Adipocyte (in vitro differentiated cells): Measurements from ENCODE around the gene DNAJC17.

ENCODE experiments used
- DNase-seq: peaks from one replicate; pipeline ENCODE4 v3.0.0-alpha.2; 2015; ENCODE audit warnings: low read depth
- H3K27me3 ChIP-seq: replicated peaks from 2 replicates; pipeline ENCODE4 v1.7.0; 2013; ENCODE audit warnings: mild to moderate bottlenecking, low read length, moderate library complexity; ENCODE audit not compliant: control insufficient read depth, insufficient read depth
- H3K36me3 ChIP-seq: 2 replicates; pipeline ENCODE4 v1.7.0; 2013; ENCODE audit warnings: low read length, mild to moderate bottlenecking, moderate library complexity; ENCODE audit not compliant: control insufficient read depth, insufficient read depth, severe bottlenecking
- H3K4me1 ChIP-seq: 2 replicates; pipeline ENCODE4 v1.7.0; 2013; ENCODE audit warnings: mild to moderate bottlenecking, low read length, moderate library complexity; ENCODE audit not compliant: control insufficient read depth, insufficient read depth
- H3K4me3 ChIP-seq: 2 replicates; pipeline ENCODE4 v1.7.0; 2013; ENCODE audit warnings: mild to moderate bottlenecking, low read length, moderate library complexity
- H3K9ac ChIP-seq: 2 replicates; pipeline ENCODE4 v1.7.0; 2013; ENCODE audit warnings: mild to moderate bottlenecking, low read length, moderate library complexity
- H3K9me3 ChIP-seq: 2 replicates; pipeline ENCODE4 v1.7.0; 2013; ENCODE audit warnings: mild to moderate bottlenecking, low read length, moderate library complexity; ENCODE audit not compliant: control insufficient read depth

Gene DNAJC17

DNA sequence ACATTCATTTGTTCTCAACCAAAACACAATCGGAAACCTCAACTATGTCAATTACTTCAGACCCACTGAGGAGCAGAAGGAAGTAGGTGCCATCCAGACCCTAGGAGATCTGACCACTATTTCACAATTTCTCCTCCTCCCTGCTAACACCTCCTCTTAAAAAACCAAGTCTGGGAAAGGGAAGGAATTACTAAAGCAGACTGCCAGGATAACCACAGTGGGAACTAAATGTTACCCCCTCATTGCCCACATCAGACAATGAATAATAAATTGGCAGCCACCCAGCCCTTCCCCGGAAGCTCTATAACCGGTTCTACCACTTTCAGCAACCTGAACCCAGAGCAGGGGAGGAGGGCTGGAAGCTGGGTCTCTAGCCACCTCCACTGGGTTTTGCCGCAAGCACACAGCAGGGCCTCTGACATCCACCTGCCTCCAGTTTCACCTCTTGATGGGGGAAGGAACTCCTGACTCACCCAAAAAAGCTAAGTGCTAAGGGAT, 19.9 kb downstream of the DNAJC17 start:
- peaks cover 6% of the 10 kb centered on the region for H3K36me3 ChIP-seq
- no peaks in the 10 kb centered on the region for H3K9me3 ChIP-seq
- no peak overlapping the region for H3K9ac ChIP-seq
- DNase-seq: peak; percentile 54
- H3K4me3 ChIP-seq: no peak overlapping the region
- peaks cover 17% of the 10 kb centered on the region for H3K4me1 ChIP-seq
- no peaks in the 10 kb centered on the region for H3K27me3 ChIP-seq

DNA sequence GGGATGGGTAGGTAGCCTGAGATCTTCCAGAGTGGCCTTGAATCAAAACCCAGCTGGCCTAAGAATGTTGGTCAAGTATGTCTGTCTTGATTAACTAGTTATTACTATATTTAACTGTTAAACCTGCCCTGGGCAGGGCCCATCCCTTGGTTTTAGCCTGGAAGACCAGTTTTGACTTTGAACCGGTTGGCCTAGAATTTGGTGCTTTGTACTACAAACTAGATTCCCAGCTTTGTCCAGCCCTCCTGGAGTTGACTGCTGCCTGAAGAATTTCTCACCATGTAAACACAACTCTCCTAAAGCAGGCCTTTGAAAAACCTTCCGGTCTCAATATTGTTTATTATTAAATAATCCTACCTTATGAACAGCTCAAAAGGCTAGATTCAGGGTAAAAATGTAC, 21.5 kb downstream of the DNAJC17 start:
- Histone ChIP-seq H3K4me1 (peaks cover 17% of the 10 kb centered on the region), H3K9me3 (no peaks in the 10 kb centered on the region), H3K4me3 (no peak overlapping the region), H3K9ac (no peak overlapping the region), H3K36me3 (peaks cover 6% of the 10 kb centered on the region), H3K27me3 (no peaks in the 10 kb centered on the region)
- DNase-seq: no peak

DNA sequence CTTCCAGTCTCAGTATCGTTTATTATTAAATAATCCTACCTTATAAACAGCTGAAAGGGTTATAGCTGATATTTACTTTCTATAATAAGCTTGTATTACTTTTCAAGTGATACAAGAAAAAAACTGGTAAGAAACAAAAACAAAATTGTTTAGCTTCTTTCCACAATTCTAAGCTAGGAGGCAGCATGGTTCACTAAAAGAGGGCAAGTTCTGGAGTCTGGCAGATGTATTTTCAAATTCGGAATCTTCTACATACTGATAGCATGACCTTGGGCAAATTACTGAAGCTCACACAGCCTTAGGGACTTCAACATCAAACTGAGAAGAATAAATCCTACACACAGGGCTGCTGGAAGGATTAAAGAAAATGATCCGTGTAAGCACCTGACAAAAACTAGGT, 22.1 kb downstream of the DNAJC17 start:
- no peak for DNase-seq
- Histone ChIP-seq H3K9ac (no peak overlapping the region), H3K36me3 (peaks cover 2% of the 10 kb centered on the region), H3K9me3 (no peaks in the 10 kb centered on the region), H3K4me3 (no peak overlapping the region), H3K27me3 (no peaks in the 10 kb centered on the region), H3K4me1 (peaks cover 12% of the 10 kb centered on the region)

DNA sequence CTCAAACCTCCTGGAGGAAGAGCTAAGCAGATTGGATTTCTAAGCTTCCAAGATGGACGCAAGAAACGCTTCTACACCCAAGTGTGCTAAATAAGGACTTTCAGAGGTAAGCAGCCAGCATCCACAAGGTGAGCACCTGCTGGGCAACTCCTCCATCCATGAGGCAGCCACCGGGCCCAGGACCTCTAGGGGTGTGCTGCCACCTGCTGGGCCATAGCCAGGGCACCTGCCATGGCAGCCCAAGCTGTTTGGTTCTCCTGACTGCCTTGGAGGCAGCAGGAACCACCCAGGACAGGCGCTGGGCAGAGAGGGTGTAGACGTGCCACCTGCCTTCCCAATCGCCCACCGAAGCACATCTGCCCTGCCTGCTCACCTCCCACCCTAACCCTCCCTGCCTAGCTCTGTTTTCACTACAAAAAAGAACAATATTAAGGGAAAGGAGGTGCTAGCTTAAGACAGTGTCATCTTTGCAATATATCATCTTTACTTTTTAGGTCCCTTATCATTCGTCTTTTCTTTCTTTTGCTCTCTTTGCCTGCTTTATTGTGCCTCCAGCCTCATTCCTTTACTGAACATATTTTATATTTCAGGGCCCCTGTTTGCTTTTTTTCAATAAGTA, 24.6 kb downstream of the DNAJC17 start:
- H3K36me3 ChIP-seq: peaks cover 14% of the 10 kb centered on the region
- H3K4me3 ChIP-seq: no peak overlapping the region
- no peaks in the 10 kb centered on the region for H3K27me3 ChIP-seq
- DNase-seq: peak; percentile 19
- H3K4me1 ChIP-seq: peaks cover 8% of the 10 kb centered on the region
- H3K9me3 ChIP-seq: no peaks in the 10 kb centered on the region
- H3K9ac ChIP-seq: no peak overlapping the region

DNA sequence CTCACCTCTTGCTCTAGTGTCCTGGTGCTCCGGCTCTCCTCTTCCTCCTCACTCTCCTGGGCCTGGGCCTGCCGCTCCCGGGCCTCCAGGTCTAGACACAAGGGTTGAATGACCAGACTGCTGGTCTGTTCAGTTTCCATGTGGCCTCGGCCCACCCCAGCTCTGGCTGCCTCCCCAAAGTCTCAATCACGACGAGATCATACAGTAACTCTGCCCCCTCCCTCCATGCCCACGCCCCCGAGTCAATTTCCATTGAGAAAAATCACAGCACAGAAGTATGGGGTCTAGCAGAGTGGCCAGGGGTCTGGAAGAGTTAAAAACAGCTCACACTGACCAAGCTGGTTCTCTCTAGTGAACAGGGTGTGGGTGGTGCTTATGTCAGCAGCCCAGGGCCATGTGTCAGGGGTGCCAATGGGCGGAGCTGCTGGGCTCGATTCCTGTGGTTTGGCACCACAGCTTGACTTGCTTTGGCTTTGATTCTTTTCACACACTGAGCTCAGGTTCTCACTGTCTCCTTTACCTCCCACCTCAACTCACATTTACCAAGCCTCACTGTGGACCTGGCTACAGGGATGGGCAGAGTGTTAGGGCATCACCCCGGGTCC, 30.6 kb downstream of the DNAJC17 start:
- peaks cover 18% of the 10 kb centered on the region for H3K4me1 ChIP-seq
- H3K27me3 ChIP-seq: no peaks in the 10 kb centered on the region
- H3K9ac ChIP-seq: peak overlapping the region; percentile 5
- no peak overlapping the region for H3K4me3 ChIP-seq
- no peaks in the 10 kb centered on the region for H3K9me3 ChIP-seq
- peaks cover 59% of the 10 kb centered on the region for H3K36me3 ChIP-seq
- DNase-seq: peak; percentile 67

DNA sequence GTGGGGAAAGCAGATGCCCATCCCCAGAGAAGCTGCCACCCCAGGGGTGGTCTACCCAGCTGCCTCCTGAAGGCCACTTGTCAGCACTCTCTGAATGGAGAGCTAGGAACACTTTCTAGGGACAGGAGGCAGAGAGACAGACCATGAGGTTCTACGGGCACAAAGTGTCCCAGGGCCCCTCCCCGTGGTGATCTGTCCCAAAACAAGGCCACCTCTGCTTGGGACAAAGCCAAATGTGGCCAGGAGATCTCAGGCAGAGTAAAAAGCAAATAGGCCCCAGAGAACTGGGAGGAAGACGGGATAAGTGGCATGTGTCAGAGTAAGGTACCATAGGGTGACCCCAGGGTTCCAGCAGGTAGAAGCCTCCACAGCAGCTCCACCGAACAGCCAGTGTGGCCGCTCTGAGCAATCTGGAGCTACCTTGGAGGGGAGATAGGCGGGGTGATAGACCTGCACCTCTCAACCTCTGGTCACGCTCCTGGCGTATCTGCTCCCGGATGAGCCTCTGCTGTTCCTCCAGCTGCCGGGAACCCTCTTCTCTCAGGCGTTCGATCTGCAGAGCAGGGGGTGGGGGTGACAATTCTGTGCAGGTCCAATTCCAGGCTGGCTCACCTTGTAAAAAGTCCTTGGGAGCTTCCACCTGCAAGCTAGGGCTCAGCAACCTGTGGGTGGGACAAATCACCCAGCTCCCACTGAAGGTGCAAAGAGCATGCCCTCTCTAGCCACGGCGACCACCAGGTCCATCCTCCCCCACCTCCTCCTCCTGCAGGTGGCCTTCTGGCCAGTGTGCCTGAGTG, 31.3 kb downstream of the DNAJC17 start:
- H3K4me3 ChIP-seq: no peak overlapping the region
- H3K4me1 ChIP-seq: peaks cover 18% of the 10 kb centered on the region
- H3K36me3 ChIP-seq: peaks cover 59% of the 10 kb centered on the region
- H3K27me3 ChIP-seq: no peaks in the 10 kb centered on the region
- no peaks in the 10 kb centered on the region for H3K9me3 ChIP-seq
- DNase-seq: no peak
- H3K9ac ChIP-seq: no peak overlapping the region

DNA sequence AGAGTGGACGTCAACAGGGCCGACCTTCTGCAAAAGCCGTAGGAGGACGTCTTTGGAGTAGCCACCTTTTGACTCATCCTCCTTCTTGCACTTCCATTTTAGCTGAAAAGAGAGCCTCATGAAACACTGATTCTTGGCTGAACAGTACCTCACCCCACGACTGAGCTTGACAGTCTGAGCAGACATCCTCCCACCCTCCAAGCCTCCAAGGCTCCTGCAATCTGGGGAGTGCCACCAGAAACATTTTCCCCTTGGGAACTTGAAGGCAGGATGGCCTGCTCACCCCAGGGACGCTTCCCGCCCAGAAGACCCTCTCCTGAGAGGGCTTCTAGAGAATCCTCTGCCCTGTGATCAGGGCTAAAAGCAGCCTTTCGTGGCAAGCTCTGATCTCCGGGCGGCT, 32.3 kb downstream of the DNAJC17 start:
- Histone ChIP-seq H3K36me3 (peaks cover 59% of the 10 kb centered on the region), H3K4me1 (peaks cover 24% of the 10 kb centered on the region), H3K9ac (no peak overlapping the region), H3K9me3 (no peaks in the 10 kb centered on the region), H3K4me3 (no peak overlapping the region), H3K27me3 (no peaks in the 10 kb centered on the region)
- DNase-seq: no peak

DNA sequence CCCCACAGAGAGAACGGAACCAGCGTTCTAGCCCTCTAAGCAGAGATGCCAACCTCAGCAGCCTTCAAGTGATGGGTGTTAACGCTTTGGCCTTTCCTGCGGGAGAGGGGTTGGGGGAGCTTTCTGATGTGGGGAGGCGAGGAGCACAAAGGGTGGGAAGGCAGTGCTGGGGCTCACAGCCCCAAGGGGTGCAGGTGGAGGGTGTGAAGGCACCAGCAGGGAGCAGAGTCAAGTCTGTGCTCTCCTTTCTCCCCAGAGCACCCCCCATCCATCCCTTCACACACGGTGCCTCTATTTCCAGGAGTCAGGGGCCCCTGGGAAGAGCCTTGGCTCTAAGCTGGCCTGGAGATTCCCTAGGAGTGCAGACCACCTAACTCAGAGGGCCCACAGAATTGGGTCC, 33.4 kb downstream of the DNAJC17 start:
- Histone ChIP-seq H3K36me3 (peaks cover 52% of the 10 kb centered on the region), H3K9me3 (no peaks in the 10 kb centered on the region), H3K4me3 (no peak overlapping the region), H3K9ac (no peak overlapping the region), H3K27me3 (no peaks in the 10 kb centered on the region), H3K4me1 (peaks cover 27% of the 10 kb centered on the region)
- no peak for DNase-seq

DNA sequence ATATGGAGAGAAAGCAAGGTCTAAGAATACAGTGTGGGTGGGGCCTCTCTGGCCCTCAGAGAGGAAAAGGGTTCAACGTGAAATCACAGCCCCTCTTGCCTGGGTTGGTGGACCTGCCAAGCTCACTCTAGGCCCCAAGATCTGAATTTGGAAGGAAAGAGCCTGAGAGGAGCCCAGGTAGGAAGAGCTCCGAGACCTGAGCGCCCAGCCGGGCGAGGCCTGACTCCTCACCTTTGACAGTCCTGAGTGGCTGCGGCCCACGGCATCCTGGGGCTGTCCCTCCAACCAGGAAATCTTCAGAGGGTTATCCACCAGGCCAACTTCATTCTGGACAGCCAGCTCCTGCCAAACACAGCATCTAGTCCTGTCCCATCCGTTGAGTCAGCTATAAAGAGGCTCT, 33.8 kb downstream of the DNAJC17 start:
- Histone ChIP-seq H3K4me1 (peaks cover 27% of the 10 kb centered on the region), H3K9ac (no peak overlapping the region), H3K36me3 (peaks cover 48% of the 10 kb centered on the region), H3K27me3 (no peaks in the 10 kb centered on the region), H3K9me3 (no peaks in the 10 kb centered on the region), H3K4me3 (no peak overlapping the region)
- no peak for DNase-seq

DNA sequence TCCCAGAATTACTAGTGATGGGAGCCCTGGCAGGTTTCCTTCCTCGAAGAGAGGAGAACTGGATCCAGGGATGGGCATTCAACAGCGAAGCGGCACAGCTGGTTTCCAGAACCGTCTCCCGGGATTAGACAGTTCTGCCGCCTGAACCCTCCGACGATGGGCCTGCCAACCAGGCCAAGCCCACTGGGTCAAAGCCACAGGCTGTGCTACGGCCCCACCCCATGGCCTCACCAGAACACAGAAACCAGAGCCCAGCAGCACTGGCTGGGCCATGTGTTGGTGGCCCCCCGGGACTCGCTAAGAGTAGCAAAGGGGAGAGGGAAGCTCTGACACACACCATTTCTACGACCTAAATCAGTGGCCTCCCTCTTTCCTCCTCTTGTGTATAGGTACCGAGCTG, 35.3 kb downstream of the DNAJC17 start:
- Histone ChIP-seq H3K36me3 (peaks cover 49% of the 10 kb centered on the region), H3K9ac (no peak overlapping the region)

DNA sequence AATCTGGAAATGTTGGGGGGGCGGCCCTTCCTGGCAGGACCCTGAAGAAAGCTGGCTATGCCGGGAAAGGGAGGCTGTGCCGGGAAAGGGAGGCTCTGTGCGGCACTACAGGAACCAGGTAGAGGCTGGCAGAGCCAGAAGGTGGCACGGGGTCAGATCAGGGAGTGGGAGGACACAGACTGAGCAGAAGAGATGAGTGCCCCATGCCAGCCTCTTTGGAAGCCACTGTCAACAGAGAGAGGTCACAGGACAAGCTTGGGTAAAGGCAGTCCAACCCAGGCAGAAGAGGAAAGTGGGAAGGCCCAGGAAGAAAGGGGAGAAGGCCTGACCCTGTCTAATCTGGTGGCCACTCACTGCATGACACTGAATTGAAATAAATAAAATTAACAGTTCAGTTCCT, 36.0 kb downstream of the DNAJC17 start:
- Histone ChIP-seq H3K4me1 (peaks cover 29% of the 10 kb centered on the region), H3K27me3 (no peaks in the 10 kb centered on the region), H3K36me3 (peaks cover 44% of the 10 kb centered on the region), H3K9me3 (no peaks in the 10 kb centered on the region), H3K4me3 (no peak overlapping the region), H3K9ac (no peak overlapping the region)
- no peak for DNase-seq

More for the DNA sequence above, 35.3 kb downstream of the DNAJC17 start:
- DNase-seq: no peak
- Histone ChIP-seq H3K4me1 (peaks cover 29% of the 10 kb centered on the region), H3K27me3 (no peaks in the 10 kb centered on the region), H3K9me3 (no peaks in the 10 kb centered on the region), H3K4me3 (no peak overlapping the region)
